ENCODE data around the gene IFNLR1. TPM values are rescaled to one million over a fixed set of nuclear protein-coding genes. Genes with fewer than 3 reads are reported as not detected.

Gene IFNLR1
- total and polyA plus RNA-seq, 5 donors, result 3.3 to 6.2 (median 5.7) TPM

- no peak overlapping the region for H3K27ac ChIP-seq (ENCODE audit: low read length)
- H3K9me3 ChIP-seq (ENCODE audit: control insufficient read depth, low read length), result peaks cover 1% of the 10 kb centered on the region
- H3K4me1 ChIP-seq (ENCODE audit: control insufficient read depth, insufficient read depth, low read length), result no peaks in the 10 kb centered on the region
- intact Hi-C loops (cut with DNase I), result no loop called here
- H3K4me3 ChIP-seq (ENCODE audit: low read length), result no peak overlapping the region
- WGBS, result 84% methylated on average over 1 of the region's 1 CpG
- DNase-seq, result no peak
- no peaks in the 10 kb centered on the region for H3K27me3 ChIP-seq (ENCODE audit: control insufficient read depth, insufficient read depth)
- no peak for ATAC-seq
Observed at GRCh38 chr1:24133819-24134218, 53.3 kb downstream of the IFNLR1 start.

GRCh38 chr1:24130385-24130784 lies 56.7 kb downstream of the IFNLR1 start:
- H3K4me3 ChIP-seq (ENCODE audit: low read length), result no peak overlapping the region
- H3K27me3 ChIP-seq (ENCODE audit: control insufficient read depth, insufficient read depth), result no peaks in the 10 kb centered on the region
- H3K27ac ChIP-seq (ENCODE audit: low read length), result no peak overlapping the region
- H3K4me1 ChIP-seq (ENCODE audit: control insufficient read depth, insufficient read depth, low read length), result no peaks in the 10 kb centered on the region
- intact Hi-C loops (cut with DNase I), result no loop called here
- H3K9me3 ChIP-seq (ENCODE audit: control insufficient read depth, low read length), result peaks cover 1% of the 10 kb centered on the region
- no peak for ATAC-seq
- 80% methylated on average over 3 of the region's 3 CpGs for WGBS
- DNase-seq, result no peak

- 84% methylated on average over 7 of the region's 7 CpGs for WGBS
- Histone ChIP-seq H3K27ac (ENCODE audit: low read length) (no peak overlapping the region), H3K4me1 (ENCODE audit: control insufficient read depth, insufficient read depth, low read length) (no peaks in the 10 kb centered on the region), H3K4me3 (ENCODE audit: low read length) (no peak overlapping the region), H3K9me3 (ENCODE audit: control insufficient read depth, low read length) (peaks cover 1% of the 10 kb centered on the region), H3K27me3 (ENCODE audit: control insufficient read depth, insufficient read depth) (no peaks in the 10 kb centered on the region)
- intact Hi-C loops (cut with DNase I), result no loop called here
- DNase-seq, result no peak
- ATAC-seq, result no peak
Observed at GRCh38 chr1:24127801-24128363, 59.2 kb downstream of the IFNLR1 start.

DNA sequence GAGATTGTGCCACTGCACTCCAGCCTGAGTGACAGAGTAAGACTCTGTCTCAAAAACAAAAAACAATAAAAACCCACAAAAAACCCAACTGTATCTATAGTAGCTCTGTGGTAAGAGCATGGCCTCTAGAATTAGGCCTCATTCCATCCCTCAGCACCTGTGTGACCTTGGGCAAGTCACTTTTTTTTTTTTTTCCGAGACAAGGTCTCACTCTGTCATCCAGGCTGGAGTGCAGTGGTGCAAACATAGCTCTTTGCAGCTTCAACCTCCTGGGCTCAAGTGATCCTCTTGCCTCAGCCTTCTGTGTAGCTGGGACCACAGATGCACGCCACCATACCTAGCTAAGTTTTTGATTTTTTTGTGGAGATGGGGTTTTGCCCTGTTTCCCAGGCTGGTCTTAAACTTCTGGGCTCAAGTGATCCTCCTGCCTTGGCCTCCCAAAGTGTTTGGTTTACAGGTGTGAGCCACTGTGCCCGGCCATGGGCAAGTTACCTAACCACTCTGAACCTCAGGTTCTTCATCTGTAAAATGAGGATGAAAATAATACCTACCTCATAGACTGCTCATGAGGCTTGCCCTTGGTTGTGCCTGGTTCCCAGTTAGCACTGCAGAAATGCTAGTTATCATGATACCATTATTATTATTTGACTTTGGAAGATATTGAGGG lies 59.8 kb downstream of the IFNLR1 start:
- intact Hi-C loops (cut with DNase I), result no loop called here
- DNase-seq, result no peak
- H3K4me1 ChIP-seq (ENCODE audit: control insufficient read depth, insufficient read depth, low read length), result no peaks in the 10 kb centered on the region
- no peak for ATAC-seq
- H3K27me3 ChIP-seq (ENCODE audit: control insufficient read depth, insufficient read depth), result no peaks in the 10 kb centered on the region
- WGBS, result 89% methylated on average over 3 of the region's 3 CpGs
- H3K9me3 ChIP-seq (ENCODE audit: control insufficient read depth, low read length), result peaks cover 1% of the 10 kb centered on the region
- no peak overlapping the region for H3K27ac ChIP-seq (ENCODE audit: low read length)
- no peak overlapping the region for H3K4me3 ChIP-seq (ENCODE audit: low read length)

DNA sequence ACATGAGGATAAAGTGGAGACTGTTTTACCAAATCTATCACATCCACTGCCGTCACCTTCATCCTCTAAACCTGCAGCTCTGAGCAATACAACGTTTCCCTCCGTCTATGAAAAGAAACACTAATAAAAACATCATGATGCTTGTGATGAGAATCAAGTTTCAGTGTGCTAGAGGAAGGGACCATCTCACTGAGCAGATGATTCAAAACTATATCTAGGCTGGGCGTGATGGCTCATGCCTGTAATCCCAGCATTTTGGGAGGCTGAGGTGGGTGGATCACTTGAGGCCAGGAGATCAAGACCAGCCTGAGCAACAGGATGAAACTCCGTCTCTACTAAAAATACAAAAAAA lies 60.4 kb downstream of the IFNLR1 start:
- Histone ChIP-seq H3K4me3 (ENCODE audit: low read length) (no peak overlapping the region), H3K27me3 (ENCODE audit: control insufficient read depth, insufficient read depth) (no peaks in the 10 kb centered on the region), H3K27ac (ENCODE audit: low read length) (peak overlapping the region; percentile 17), H3K9me3 (ENCODE audit: control insufficient read depth, low read length) (peaks cover 1% of the 10 kb centered on the region), H3K4me1 (ENCODE audit: control insufficient read depth, insufficient read depth, low read length) (no peaks in the 10 kb centered on the region)
- WGBS, result 66% methylated on average over 5 of the region's 5 CpGs
- no peak for DNase-seq
- intact Hi-C loops (cut with DNase I), result no loop called here
- ATAC-seq, result no peak

DNA sequence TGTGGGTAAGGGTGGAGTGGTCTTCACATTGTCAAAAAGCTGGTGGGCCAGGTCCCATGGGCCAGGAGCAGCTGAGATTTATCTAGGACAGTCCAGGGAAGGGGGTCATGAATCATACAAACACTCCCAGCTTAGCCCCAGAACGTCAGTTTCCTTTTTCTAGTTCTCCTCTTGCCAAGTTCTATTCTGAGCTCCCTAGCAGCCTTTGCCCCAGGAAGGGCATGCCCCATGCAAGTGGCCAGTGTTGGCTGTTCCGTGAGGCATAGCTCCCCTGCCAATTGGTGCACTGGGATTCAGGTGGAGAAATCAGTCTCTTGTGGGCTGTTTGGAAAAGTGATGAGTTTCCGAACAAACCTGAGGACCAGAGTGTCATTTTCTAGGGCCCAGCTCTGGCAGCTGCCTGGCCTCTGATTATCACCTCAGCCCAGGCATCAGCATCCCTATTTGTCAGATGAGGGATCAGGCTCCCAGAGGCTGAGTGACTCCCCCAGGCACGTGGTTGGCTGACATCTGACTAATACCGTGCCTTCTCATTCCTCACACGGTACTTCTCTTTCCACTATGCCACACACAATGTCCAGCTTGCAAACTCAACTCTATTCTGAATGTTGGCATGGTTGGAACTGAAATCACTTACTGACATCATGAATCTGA lies 60.9 kb downstream of the IFNLR1 start:
- H3K27me3 ChIP-seq (ENCODE audit: control insufficient read depth, insufficient read depth), result no peaks in the 10 kb centered on the region
- DNase-seq, result no peak
- intact Hi-C loops (cut with DNase I), result no loop called here
- H3K4me3 ChIP-seq (ENCODE audit: low read length), result no peak overlapping the region
- H3K27ac ChIP-seq (ENCODE audit: low read length), result peak overlapping the region; percentile 70
- no peaks in the 10 kb centered on the region for H3K4me1 ChIP-seq (ENCODE audit: control insufficient read depth, insufficient read depth, low read length)
- WGBS, result 22% methylated on average over 6 of the region's 6 CpGs
- ATAC-seq, result peak; percentile 44 to 74
- peaks cover 1% of the 10 kb centered on the region for H3K9me3 ChIP-seq (ENCODE audit: control insufficient read depth, low read length)

GRCh38 chr1:24125456-24125855 lies 61.6 kb downstream of the IFNLR1 start:
- Histone ChIP-seq H3K27ac (ENCODE audit: low read length) (no peak overlapping the region), H3K27me3 (ENCODE audit: control insufficient read depth, insufficient read depth) (no peaks in the 10 kb centered on the region), H3K9me3 (ENCODE audit: control insufficient read depth, low read length) (peaks cover 1% of the 10 kb centered on the region), H3K4me1 (ENCODE audit: control insufficient read depth, insufficient read depth, low read length) (no peaks in the 10 kb centered on the region), H3K4me3 (ENCODE audit: low read length) (no peak overlapping the region)
- DNase-seq, result no peak
- 71% methylated on average over 4 of the region's 4 CpGs for WGBS
- no peak for ATAC-seq
- intact Hi-C loops (cut with DNase I), result no loop called here

DNA sequence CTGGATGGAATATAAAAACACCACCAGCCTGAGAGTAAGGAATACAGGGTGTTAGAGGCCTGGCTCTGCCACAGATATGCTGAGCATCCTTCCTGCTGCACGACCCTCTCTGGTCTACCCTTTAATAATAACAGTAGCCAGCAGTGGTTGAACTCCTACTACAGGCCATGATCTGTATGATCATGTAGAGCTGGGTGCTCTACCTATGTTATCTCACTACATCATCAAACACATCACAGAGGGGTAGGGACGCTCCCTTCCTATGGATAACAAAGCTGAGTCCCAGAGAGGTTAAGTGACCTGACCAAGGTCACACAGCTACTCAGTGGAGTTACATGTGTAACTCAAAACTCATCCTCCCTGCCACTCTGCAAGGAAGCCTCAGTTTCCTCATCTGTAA lies 62.1 kb downstream of the IFNLR1 start:
- intact Hi-C loops (cut with DNase I), result no loop called here
- Histone ChIP-seq H3K4me1 (ENCODE audit: control insufficient read depth, insufficient read depth, low read length) (no peaks in the 10 kb centered on the region), H3K27me3 (ENCODE audit: control insufficient read depth, insufficient read depth) (no peaks in the 10 kb centered on the region), H3K27ac (ENCODE audit: low read length) (no peak overlapping the region), H3K9me3 (ENCODE audit: control insufficient read depth, low read length) (no peaks in the 10 kb centered on the region), H3K4me3 (ENCODE audit: low read length) (no peak overlapping the region)
- no peak for ATAC-seq
- WGBS, result 78% methylated on average over 2 of the region's 2 CpGs
- no peak for DNase-seq

DNA sequence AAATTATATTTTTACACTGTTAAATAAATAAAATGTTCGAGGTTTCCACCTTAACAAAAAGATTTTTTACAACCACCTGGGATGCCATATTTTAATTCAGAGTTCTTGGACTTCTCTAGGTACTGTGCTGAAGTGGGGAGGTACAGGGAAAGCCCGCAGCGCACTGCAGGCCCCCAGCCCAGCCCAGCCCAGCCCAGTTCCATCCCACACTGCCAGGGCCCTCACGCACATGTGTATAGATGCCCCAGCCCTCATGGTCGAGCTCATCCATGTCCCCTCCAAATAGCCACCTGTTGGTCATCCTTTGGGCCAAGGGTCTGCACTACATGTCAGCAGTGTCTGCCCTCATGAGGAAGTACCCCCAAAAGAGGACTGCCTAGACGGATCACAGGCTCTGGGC lies 63.5 kb downstream of the IFNLR1 start:
- intact Hi-C loops (cut with DNase I), result no loop called here
- Histone ChIP-seq H3K27ac (ENCODE audit: low read length) (no peak overlapping the region), H3K4me1 (ENCODE audit: control insufficient read depth, insufficient read depth, low read length) (no peaks in the 10 kb centered on the region), H3K9me3 (ENCODE audit: control insufficient read depth, low read length) (no peaks in the 10 kb centered on the region), H3K27me3 (ENCODE audit: control insufficient read depth, insufficient read depth) (no peaks in the 10 kb centered on the region), H3K4me3 (ENCODE audit: low read length) (no peak overlapping the region)
- WGBS, result 89% methylated on average over 6 of the region's 6 CpGs
- no peak for ATAC-seq
- DNase-seq, result no peak

DNA sequence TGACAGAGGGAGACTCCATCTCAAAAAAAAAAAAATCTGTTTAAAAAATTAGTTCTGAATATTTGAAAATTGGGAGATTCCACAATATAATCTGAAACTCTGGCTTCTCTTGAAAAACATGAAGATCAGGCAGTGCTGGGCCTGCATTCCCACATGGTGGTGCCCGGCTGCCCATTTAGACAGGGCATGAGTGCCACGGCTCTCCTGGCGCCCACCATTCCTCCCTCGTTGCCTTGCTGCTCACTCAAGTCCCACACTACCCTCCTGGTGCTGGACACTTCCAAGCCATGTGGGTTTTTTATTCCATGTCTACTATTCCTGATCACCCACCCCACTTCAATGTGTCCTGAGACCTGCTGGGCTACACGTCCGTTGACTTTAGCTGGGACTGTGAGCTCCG lies 64.3 kb downstream of the IFNLR1 start:
- intact Hi-C loops (cut with DNase I), result no loop called here
- 93% methylated on average over 7 of the region's 7 CpGs for WGBS
- Histone ChIP-seq H3K27me3 (ENCODE audit: control insufficient read depth, insufficient read depth) (no peaks in the 10 kb centered on the region), H3K4me3 (ENCODE audit: low read length) (no peak overlapping the region), H3K27ac (ENCODE audit: low read length) (no peak overlapping the region), H3K9me3 (ENCODE audit: control insufficient read depth, low read length) (no peaks in the 10 kb centered on the region), H3K4me1 (ENCODE audit: control insufficient read depth, insufficient read depth, low read length) (no peaks in the 10 kb centered on the region)
- no peak for ATAC-seq
- DNase-seq, result no peak

DNA sequence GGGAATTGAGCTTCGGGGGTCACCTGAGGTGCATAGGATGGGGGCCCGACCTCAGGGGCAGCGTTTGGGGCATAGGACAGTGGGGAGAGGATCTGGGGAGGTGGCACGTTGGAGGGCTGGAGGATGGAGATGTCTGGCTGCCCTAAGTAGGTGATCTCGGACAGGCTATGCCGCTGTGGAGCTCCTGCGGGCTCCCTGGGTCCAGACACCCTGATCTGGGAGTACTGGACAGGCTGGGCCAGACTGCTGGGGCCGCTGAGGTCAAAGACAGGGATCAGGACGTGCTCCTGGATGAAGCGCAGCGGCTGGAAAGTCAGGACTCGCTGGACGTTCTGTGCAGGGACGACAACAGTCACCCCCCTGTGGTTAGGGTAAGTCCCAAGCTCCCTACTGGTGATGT lies 65.7 kb downstream of the IFNLR1 start:
- WGBS, result 87% methylated on average over 14 of the region's 14 CpGs
- Histone ChIP-seq H3K9me3 (ENCODE audit: control insufficient read depth, low read length) (no peaks in the 10 kb centered on the region), H3K27me3 (ENCODE audit: control insufficient read depth, insufficient read depth) (no peaks in the 10 kb centered on the region), H3K27ac (ENCODE audit: low read length) (no peak overlapping the region), H3K4me3 (ENCODE audit: low read length) (no peak overlapping the region), H3K4me1 (ENCODE audit: control insufficient read depth, insufficient read depth, low read length) (no peaks in the 10 kb centered on the region)
- intact Hi-C loops (cut with DNase I), result no loop called here
- ATAC-seq, result no peak
- no peak for DNase-seq
